ENCODE results near the gene C1QTNF6. TPM values are rescaled to one million over a fixed set of nuclear protein-coding genes. Genes with fewer than 3 reads are reported as not detected.

Gene C1QTNF6
- total and polyA plus RNA-seq, 4 experiments from 2014 or later = 0.49 to 24.8 (median 12.0) TPM

GRCh38 chr22:37146051-37146385 lies 42.0 kb downstream of the C1QTNF6 start:
- POLR2A ChIA-PET (ENCODE audit: partially characterized antibody) = interaction anchor here (0.7 to 8.1 kb wide), 10 partner anchors 14 to 85 kb away, joined by 3 to 217 read pairs (median 14); no protein-coding TSS in a partner anchor

GRCh38 chr22:37145180-37146050 lies 42.6 kb downstream of the C1QTNF6 start:
- peaks cover 79% of the 10 kb centered on the region for H3K4me1 ChIP-seq (ENCODE audit: insufficient read depth, low read length)
- peaks cover 0 to 4% of the 10 kb centered on the region in 2 donors for H3K27me3 Mint-ChIP-seq
- ChIA-PET CTCF (ENCODE audit: partially characterized antibody) (interaction anchor here (0.6 to 10.6 kb wide), 7 partner anchors 19 to 314 kb away, joined by 3 to 134 read pairs (median 4); no protein-coding TSS in a partner anchor), POLR2A (ENCODE audit: partially characterized antibody) (interaction anchor here (0.7 to 8.1 kb wide), 10 partner anchors 13 to 66 kb away, joined by 3 to 217 read pairs (median 10); no protein-coding TSS in a partner anchor)
- no peak overlapping the region for H3K4me3 ChIP-seq (ENCODE audit: low read length in 2 of 2)
- peak overlapping the region; percentile 88 to 96 (median 92) for H3K4me3 Mint-ChIP-seq
- peak overlapping the region; percentile 95 to 100 (median 97) for H3K27ac Mint-ChIP-seq
- intact Hi-C loops (cut with micrococcal nuclease) = no loop called here
- peak overlapping the region; percentile 95 for H3K27ac ChIP-seq (ENCODE audit: low read depth, low read length)
- peaks cover 38 to 74% (median 51%) of the 10 kb centered on the region in 4 donors for H3K4me1 Mint-ChIP-seq
- no peaks in the 10 kb centered on the region for H3K27me3 ChIP-seq (ENCODE audit: insufficient read depth, low read length)
- H3K36me3 Mint-ChIP-seq = peaks cover 13 to 63% of the 10 kb centered on the region in 2 donors
- no peak for DNase-seq
- peaks cover 38% of the 10 kb centered on the region for H3K36me3 ChIP-seq (ENCODE audit: insufficient read depth, low read length)
- peaks cover 0 to 5% (median 0%) of the 10 kb centered on the region in 8 donors for H3K9me3 Mint-ChIP-seq
- no peaks in the 10 kb centered on the region for H3K9me3 ChIP-seq (ENCODE audit: control insufficient read depth in 1 of 2, low read length in 2 of 2)

More at GRCh38 chr22:37146051-37146385, 42.0 kb downstream of the C1QTNF6 start:
- H3K27me3 Mint-ChIP-seq = peaks cover 0 to 4% of the 10 kb centered on the region in 2 donors
- DNase-seq = peak in 1 of 5 donors; percentile 36
- peak overlapping the region; percentile 88 to 96 (median 92) for H3K4me3 Mint-ChIP-seq
- peaks cover 0 to 5% (median 0%) of the 10 kb centered on the region in 8 donors for H3K9me3 Mint-ChIP-seq
- intact Hi-C loops (cut with micrococcal nuclease) = no loop called here
- Histone ChIP-seq H3K36me3 (ENCODE audit: insufficient read depth, low read length) (peaks cover 32% of the 10 kb centered on the region), H3K27ac (ENCODE audit: low read depth, low read length) (peak overlapping the region; percentile 95), H3K4me1 (ENCODE audit: insufficient read depth, low read length) (peaks cover 85% of the 10 kb centered on the region), H3K9me3 (ENCODE audit: control insufficient read depth in 1 of 2, low read length in 2 of 2) (no peaks in the 10 kb centered on the region), H3K27me3 (ENCODE audit: insufficient read depth, low read length) (no peaks in the 10 kb centered on the region), H3K4me3 (ENCODE audit: low read length in 2 of 2) (peak overlapping the region in 1 of 2 donors; percentile 72)
- peaks cover 13 to 58% of the 10 kb centered on the region in 2 donors for H3K36me3 Mint-ChIP-seq
- H3K4me1 Mint-ChIP-seq = peaks cover 41 to 80% (median 56%) of the 10 kb centered on the region in 4 donors
- CTCF ChIA-PET (ENCODE audit: partially characterized antibody) = interaction anchor here (0.8 to 10.6 kb wide), 6 partner anchors 18 to 313 kb away, joined by 3 to 134 read pairs (median 5); no protein-coding TSS in a partner anchor
- peak overlapping the region; percentile 95 to 100 (median 97) for H3K27ac Mint-ChIP-seq

- Histone ChIP-seq H3K36me3 (ENCODE audit: insufficient read depth, low read length) (peaks cover 48% of the 10 kb centered on the region), H3K27me3 (ENCODE audit: insufficient read depth, low read length) (no peaks in the 10 kb centered on the region), H3K27ac (ENCODE audit: low read depth, low read length) (no peak overlapping the region), H3K9me3 (ENCODE audit: control insufficient read depth in 1 of 2, low read length in 2 of 2) (no peaks in the 10 kb centered on the region), H3K4me3 (ENCODE audit: low read length in 2 of 2) (no peak overlapping the region), H3K4me1 (ENCODE audit: insufficient read depth, low read length) (peaks cover 72% of the 10 kb centered on the region)
- POLR2A ChIA-PET (ENCODE audit: partially characterized antibody) = interaction anchor here (1.1 to 8.1 kb wide), 4 partner anchors 18 to 97 kb away, joined by 3 to 217 read pairs (median 12); no protein-coding TSS in a partner anchor
- Mint-ChIP-seq H3K4me1 (peaks cover 32 to 62% (median 45%) of the 10 kb centered on the region in 4 donors), H3K9me3 (no peaks in the 10 kb centered on the region), H3K27ac (peak overlapping the region; percentile 52 to 100 (median 82)), H3K36me3 (peaks cover 15 to 59% of the 10 kb centered on the region in 2 donors), H3K4me3 (peak overlapping the region in 2 of 8 donors; percentile 27 to 57), H3K27me3 (no peaks in the 10 kb centered on the region)
- DNase-seq = peak in 1 of 5 donors; percentile 6
- CTCF ChIA-PET (ENCODE audit: partially characterized antibody) = interaction anchor here (2.1 to 10.6 kb wide), 3 partner anchors 19 to 23 kb away, joined by 6 to 134 read pairs (median 55); no protein-coding TSS in a partner anchor
- intact Hi-C loops (cut with micrococcal nuclease) = no loop called here
These were observed 43.9 kb downstream of the C1QTNF6 start for GRCh38 chr22:37144180-37144554.

- Histone ChIP-seq H3K9me3 (ENCODE audit: control insufficient read depth in 1 of 2, low read length in 2 of 2) (no peaks in the 10 kb centered on the region), H3K27ac (ENCODE audit: low read depth, low read length) (peak overlapping the region; percentile 32), H3K36me3 (ENCODE audit: insufficient read depth, low read length) (peaks cover 70% of the 10 kb centered on the region), H3K4me1 (ENCODE audit: insufficient read depth, low read length) (peaks cover 50% of the 10 kb centered on the region), H3K4me3 (ENCODE audit: low read length in 2 of 2) (no peak overlapping the region), H3K27me3 (ENCODE audit: insufficient read depth, low read length) (no peaks in the 10 kb centered on the region)
- H3K4me3 Mint-ChIP-seq = no peak overlapping the region
- H3K9me3 Mint-ChIP-seq = no peaks in the 10 kb centered on the region
- peak in 1 of 5 donors; percentile 28 for DNase-seq
- peaks cover 23 to 55% (median 35%) of the 10 kb centered on the region in 4 donors for H3K4me1 Mint-ChIP-seq
- CTCF ChIA-PET (ENCODE audit: partially characterized antibody) = interaction anchor here (0.8 to 1.3 kb wide), 3 partner anchors 10 to 24 kb away, joined by 3 read pairs; no protein-coding TSS in a partner anchor
- H3K27ac Mint-ChIP-seq = peak overlapping the region in 2 of 7 donors; percentile 30 to 53
- H3K27me3 Mint-ChIP-seq = no peaks in the 10 kb centered on the region
- POLR2A ChIA-PET (ENCODE audit: partially characterized antibody) = interaction anchor here (0.6 to 3.5 kb wide), 5 partner anchors 8 to 55 kb away, joined by 3 to 18 read pairs (median 12); partner anchors contain the start of gene IL2RB
- intact Hi-C loops (cut with micrococcal nuclease) = no loop called here
- peaks cover 35 to 75% of the 10 kb centered on the region in 2 donors for H3K36me3 Mint-ChIP-seq
These were observed 46.1 kb downstream of the C1QTNF6 start for GRCh38 chr22:37141971-37142370.

- peaks cover 74% of the 10 kb centered on the region for H3K36me3 ChIP-seq (ENCODE audit: insufficient read depth, low read length)
- H3K9me3 ChIP-seq (ENCODE audit: control insufficient read depth in 1 of 2, low read length in 2 of 2) = no peaks in the 10 kb centered on the region
- H3K4me3 ChIP-seq (ENCODE audit: low read length in 2 of 2) = no peak overlapping the region
- Mint-ChIP-seq H3K27me3 (no peaks in the 10 kb centered on the region), H3K4me1 (peaks cover 20 to 55% (median 30%) of the 10 kb centered on the region in 4 donors), H3K9me3 (no peaks in the 10 kb centered on the region), H3K36me3 (peaks cover 40 to 75% of the 10 kb centered on the region in 2 donors), H3K4me3 (no peak overlapping the region), H3K27ac (peak overlapping the region in 2 of 7 donors; percentile 30 to 70)
- H3K27ac ChIP-seq (ENCODE audit: low read depth, low read length) = no peak overlapping the region
- no peaks in the 10 kb centered on the region for H3K27me3 ChIP-seq (ENCODE audit: insufficient read depth, low read length)
- ChIA-PET CTCF (ENCODE audit: partially characterized antibody) (interaction anchor here (0.8 to 1.1 kb wide), 2 partner anchors 10 to 58 kb away, joined by 3 to 4 read pairs; no protein-coding TSS in a partner anchor), POLR2A (ENCODE audit: partially characterized antibody) (interaction anchor here (0.6 to 3.5 kb wide), 6 partner anchors 9 to 90 kb away, joined by 3 to 18 read pairs (median 8); partner anchors contain the start of genes IL2RB and KCTD17)
- peaks cover 45% of the 10 kb centered on the region for H3K4me1 ChIP-seq (ENCODE audit: insufficient read depth, low read length)
- intact Hi-C loops (cut with micrococcal nuclease) = no loop called here
- DNase-seq = peak in 1 of 5 donors; percentile 23
These were observed 46.6 kb downstream of the C1QTNF6 start for GRCh38 chr22:37141476-37141875.

GRCh38 chr22:37140686-37141323 lies 47.2 kb downstream of the C1QTNF6 start:
- POLR2A ChIA-PET (ENCODE audit: partially characterized antibody) = interaction anchor here (0.8 to 3.5 kb wide), 6 partner anchors 7 to 89 kb away, joined by 3 to 18 read pairs (median 8); partner anchors contain the start of genes IL2RB and KCTD17
- H3K4me1 Mint-ChIP-seq = peaks cover 13 to 48% (median 24%) of the 10 kb centered on the region in 4 donors

More at GRCh38 chr22:37140686-37141323, 47.2 kb downstream of the C1QTNF6 start:
- CTCF ChIA-PET (ENCODE audit: partially characterized antibody) = interaction anchor here (0.9 to 1.7 kb wide), 3 partner anchors 7 to 59 kb away, joined by 3 to 5 read pairs (median 4); partner anchors contain the start of gene IL2RB
- peaks cover 42 to 71% of the 10 kb centered on the region in 2 donors for H3K36me3 Mint-ChIP-seq
- H3K27me3 ChIP-seq (ENCODE audit: insufficient read depth, low read length) = no peaks in the 10 kb centered on the region
- no peak for DNase-seq
- H3K4me3 ChIP-seq (ENCODE audit: low read length in 2 of 2) = no peak overlapping the region
- peaks cover 81% of the 10 kb centered on the region for H3K36me3 ChIP-seq (ENCODE audit: insufficient read depth, low read length)
- peak overlapping the region in 5 of 7 donors; percentile 29 to 79 (median 62) for H3K27ac Mint-ChIP-seq
- H3K9me3 ChIP-seq (ENCODE audit: control insufficient read depth in 1 of 2, low read length in 2 of 2) = no peaks in the 10 kb centered on the region
- H3K4me3 Mint-ChIP-seq = no peak overlapping the region
- intact Hi-C loops (cut with micrococcal nuclease) = no loop called here
- H3K27ac ChIP-seq (ENCODE audit: low read depth, low read length) = no peak overlapping the region
- H3K27me3 Mint-ChIP-seq = no peaks in the 10 kb centered on the region
- no peaks in the 10 kb centered on the region for H3K9me3 Mint-ChIP-seq
- peaks cover 38% of the 10 kb centered on the region for H3K4me1 ChIP-seq (ENCODE audit: insufficient read depth, low read length)

Data from CD4-positive, alpha-beta memory T cell (primary cell).